Spleen (tissue), 7 donors: ENCODE measurements around the gene KARS1.

Experiments used
- CTCF ChIP-seq, 11 experiments: fragments of 200-600 bp in 7 of 11; fragments of 450-650 bp in 4 of 11; sonication (generic) in 4 of 11; IDR thresholded peaks in 8 of 11; conservative IDR thresholded peaks in 3 of 11; 1 replicate in 7 of 11; 2 replicates in 4 of 11; pipeline versions ENCODE4 v1.4.0 to v1.8.0; 2016 to 2021; ENCODE audit warnings: antibody characterized with exemption in 11 of 11, inconsistent platforms in 4 of 11, mild to moderate bottlenecking in 1 of 11
- POLR2A ChIP-seq, 3 donors: fragments of 450-650 bp; IDR thresholded peaks; one replicate each; pipeline ENCODE4 v1.5.1; 2017; ENCODE audit warnings: antibody characterized with exemption in 3 of 3, mild to moderate bottlenecking in 1 of 3
- donor health status: DM: no; HTN: no; CAD: no; lungs with moderate emphysema.
- donor health status: DM: no; HTN: no; CAD: no.
- donor health status: DM: no; HTN: no; CAD: no.

DNA sequence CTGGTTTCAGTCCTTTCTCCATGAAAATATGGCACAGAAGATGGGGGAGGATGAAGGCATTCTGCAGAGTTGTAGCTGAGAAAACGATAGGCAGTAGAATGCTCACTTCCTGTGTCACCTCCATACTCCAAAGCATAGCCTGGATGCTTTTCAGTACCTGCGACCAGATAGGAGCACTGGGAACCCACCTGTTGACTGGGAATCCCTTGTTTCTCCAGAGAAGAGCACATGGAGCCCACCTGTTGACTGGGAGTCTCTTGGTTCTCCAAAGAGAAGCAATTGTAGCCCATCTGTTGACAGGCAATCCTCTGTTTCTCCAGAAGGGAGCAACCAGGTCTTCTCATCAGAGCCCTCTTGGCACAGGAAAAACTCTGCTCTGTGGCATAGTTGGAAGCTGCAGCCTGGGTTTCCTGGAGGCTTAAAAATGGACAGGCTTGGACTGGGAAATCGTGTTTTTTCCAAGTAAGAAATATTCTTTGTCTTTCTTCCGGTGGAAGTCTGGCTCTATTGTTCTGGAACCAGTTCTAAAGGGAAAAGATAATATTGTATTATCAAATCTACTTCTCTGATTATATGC, 13.3 kb upstream of the KARS1 start:
- TF ChIP-seq POLR2A (IDR thresholded peaks at IDR 0.05): no peak
- no peak for TF ChIP-seq CTCF (IDR thresholded peaks at IDR 0.05 in 8 of 11, conservative IDR thresholded peaks at IDR 0.05 in 3 of 11)
